HG03460 (cell line): ENCODE results near the gene MUS81.
A peak's percentile ranks its signal among the peaks of the same experiment; 100 is the strongest.
"Not testable (repeated sequence)": the region's sequence is repeated elsewhere in the genome, so short reads cannot be mapped to it uniquely, and the experiment has no call there.

Source experiments
- ATAC-seq: cut with Tn5 transposase; IDR thresholded peaks from one replicate; pipeline ENCODE4 v1.9.1; 2021; ENCODE audit not compliant: unreplicated experiment

The MUS81 gene

GRCh38 chr11:65860278-65861164 is at the start of gene MUS81:
MUS81 (plus strand) TSS chr11:65860433; CDS start chr11:65860754, 321 bp downstream.
- no peak for ATAC-seq

- no peak for ATAC-seq
These were observed 48.3 kb upstream of the MUS81 start for GRCh38 chr11:65811764-65812475.

GRCh38 chr11:65814131-65814985 is 45.9 kb upstream of the MUS81 start:
- no peak for ATAC-seq

GRCh38 chr11:65814986-65815565 is 45.2 kb upstream of the MUS81 start:
- ATAC-seq: no peak

- ATAC-seq: no peak
These were observed 43.5 kb upstream of the MUS81 start for GRCh38 chr11:65816696-65817095.

GRCh38 chr11:65817312-65817834 is 42.9 kb upstream of the MUS81 start:
- ATAC-seq: no peak

- peak; percentile 62 for ATAC-seq
These were observed 42.2 kb upstream of the MUS81 start for GRCh38 chr11:65817835-65818680.

GRCh38 chr11:65821107-65821506 is 39.1 kb upstream of the MUS81 start:
- no peak for ATAC-seq

- no peak for ATAC-seq
These were observed 37.3 kb upstream of the MUS81 start for GRCh38 chr11:65822776-65823528.

GRCh38 chr11:65826984-65827735 is 33.1 kb upstream of the MUS81 start:
- no peak for ATAC-seq

- ATAC-seq: no peak
These were observed 30.8 kb upstream of the MUS81 start for GRCh38 chr11:65829459-65829858.

- ATAC-seq: not testable (repeated sequence)
These were observed 28.0 kb upstream of the MUS81 start for GRCh38 chr11:65832231-65832630.

- peak; percentile 92 for ATAC-seq
These were observed 26.8 kb upstream of the MUS81 start, which contains the start of gene SNX32 for GRCh38 chr11:65833297-65834030. SNX32 (plus strand) TSS chr11:65833963; CDS start chr11:65834066, 103 bp downstream.

- no peak for ATAC-seq
These were observed 26.0 kb upstream of the MUS81 start for GRCh38 chr11:65834202-65834601.

- ATAC-seq: no peak
These were observed 18.1 kb upstream of the MUS81 start for GRCh38 chr11:65842144-65842543.

GRCh38 chr11:65843811-65844210 is 16.4 kb upstream of the MUS81 start:
- ATAC-seq: no peak

GRCh38 chr11:65844231-65844872 is 15.9 kb upstream of the MUS81 start:
- no peak for ATAC-seq
